Neural progenitor cell (in vitro differentiated cells): Measurements from ENCODE around the gene NOS3. TPM values are rescaled to one million over a fixed set of nuclear protein-coding genes. Genes with fewer than 3 reads are reported as not detected.
"Not testable (repeated sequence)": the region's sequence is repeated elsewhere in the genome, so short reads cannot be mapped to it uniquely, and the experiment has no call there.

Experiments used
- DNase-seq: peaks from one replicate; pipeline ENCODE4 v3.0.0-alpha.2; 2016; ENCODE audit warnings: low spot score
- H2AFZ ChIP-seq: fragments of 200-600 bp; sonication (generic); replicated peaks from 2 replicates; pipeline ENCODE4 v1.6.1; 2016; ENCODE audit warnings: antibody characterized with exemption
- H3F3A ChIP-seq: fragments of 200-600 bp; sonication (generic); 2 replicates; pipeline ENCODE4 v1.6.1; 2016; ENCODE audit warnings: antibody characterized with exemption, low read depth
- H3K27ac ChIP-seq: fragments of 200-600 bp; sonication (generic); 2 replicates; pipeline ENCODE4 v1.5.1; 2016; ENCODE audit warnings: mild to moderate bottlenecking
- H3K27me3 ChIP-seq: fragments of 200-600 bp; sonication (generic); 2 replicates; pipeline ENCODE4 v1.6.1; 2016; ENCODE audit warnings: mild to moderate bottlenecking, moderate library complexity
- H3K36me3 ChIP-seq: fragments of 200-600 bp; sonication (generic); 2 replicates; pipeline ENCODE4 v1.5.1; 2016
- H3K4me1 ChIP-seq: fragments of 200-600 bp; sonication (generic); 2 replicates; pipeline ENCODE4 v1.6.1; 2016; ENCODE audit warnings: mixed run types
- H3K4me2 ChIP-seq: fragments of 200-600 bp; sonication (generic); 2 replicates; pipeline ENCODE4 v1.6.1; 2016
- H3K4me3 ChIP-seq: fragments of 200-600 bp; sonication (generic); 2 replicates; pipeline ENCODE4 v1.5.1; 2016
- H3K79me2 ChIP-seq: fragments of 200-600 bp; sonication (generic); 2 replicates; pipeline ENCODE4 v1.6.1; 2016; ENCODE audit warnings: low read depth
- H3K9ac ChIP-seq: fragments of 200-600 bp; sonication (generic); 2 replicates; pipeline ENCODE4 v1.6.1; 2016
- H3K9me3 ChIP-seq: fragments of 200-600 bp; sonication (generic); 2 replicates; pipeline ENCODE4 v1.5.1; 2016; ENCODE audit warnings: low read depth
- H4K20me1 ChIP-seq: fragments of 200-600 bp; sonication (generic); 2 replicates; pipeline ENCODE4 v1.6.1; 2016; ENCODE audit warnings: low read depth
- H3K27ac Mint-ChIP-seq: 3 replicates; pipeline ENCODE4 v1.8.0; 2021; ENCODE audit warnings: mixed read lengths
- H3K27me3 Mint-ChIP-seq: 2 replicates; pipeline ENCODE4 v1.8.0; 2022; ENCODE audit warnings: low read depth, mild to moderate bottlenecking, inconsistent platforms, moderate library complexity, mixed read lengths; ENCODE audit not compliant: insufficient read depth
- H3K36me3 Mint-ChIP-seq: 3 replicates; pipeline ENCODE4 v1.8.0; 2021; ENCODE audit warnings: mixed read lengths
- H3K4me1 Mint-ChIP-seq: 3 replicates; pipeline ENCODE4 v1.8.0; 2021; ENCODE audit warnings: mixed read lengths
- H3K4me3 Mint-ChIP-seq: 3 replicates; pipeline ENCODE4 v1.8.0; 2021; ENCODE audit warnings: mild to moderate bottlenecking, moderate library complexity, mixed read lengths
- H3K9me3 Mint-ChIP-seq: 3 replicates; pipeline ENCODE4 v1.8.0; 2020; ENCODE audit warnings: mixed read lengths
- CTCF ChIP-seq: fragments of 200-600 bp; sonication (generic); IDR thresholded peaks from 2 replicates; pipeline ENCODE4 v1.5.1; 2017; ENCODE audit warnings: antibody characterized with exemption, mild to moderate bottlenecking
- EZH2 ChIP-seq: fragments of 200-600 bp; sonication (generic); IDR thresholded peaks from 2 replicates; pipeline ENCODE4 v1.6.1; 2017; ENCODE audit warnings: antibody characterized with exemption, mild to moderate bottlenecking, moderate library complexity
- EZH2phosphoT487 ChIP-seq: fragments of 200-600 bp; sonication (generic); IDR thresholded peaks from 2 replicates; pipeline ENCODE4 v1.6.1; 2017; ENCODE audit warnings: antibody characterized with exemption
- total RNA-seq: library from RNA; depleted of rRNA; stranded (reverse); fragments of >200 nt; gene quantifications from 2 replicates; pipeline ENCODE4 v1.2.3, GENCODE V29; 2015; ENCODE audit warnings: low replicate concordance

NOS3 gene
- total RNA-seq, 1 donor from 2014 or later, result 1.3 TPM

GRCh38 chr7:151023232-151023631, 32.4 kb downstream of the NOS3 start:
- Mint-ChIP-seq H3K9me3 (no peaks in the 10 kb centered on the region), H3K27ac (no peak overlapping the region), H3K4me1 (peaks cover 59% of the 10 kb centered on the region), H3K27me3 (peaks cover 16% of the 10 kb centered on the region), H3K4me3 (no peak overlapping the region), H3K36me3 (no peaks in the 10 kb centered on the region)
- Histone ChIP-seq H3K27ac (no peak overlapping the region), H2AFZ (no peak overlapping the region), H4K20me1 (no peaks in the 10 kb centered on the region), H3K27me3 (peaks cover 43% of the 10 kb centered on the region), H3K79me2 (no peaks in the 10 kb centered on the region), H3K4me3 (no peak overlapping the region), H3K36me3 (no peaks in the 10 kb centered on the region), H3K4me2 (no peak overlapping the region), H3K9me3 (no peaks in the 10 kb centered on the region), H3K4me1 (peaks cover 40% of the 10 kb centered on the region), H3F3A (peaks cover 42% of the 10 kb centered on the region), H3K9ac (no peak overlapping the region)
- no peak for DNase-seq
- TF ChIP-seq EZH2 (no peak), EZH2phosphoT487 (no peak), CTCF (no peak)

- Mint-ChIP-seq H3K4me3 (no peak within 1 kb of the TSS), H3K27ac (peak within 1 kb of the TSS; percentile 68), H3K36me3 (no peaks in the 10 kb centered on the region), H3K4me1 (peaks cover 60% of the 10 kb centered on the region), H3K9me3 (no peaks in the 10 kb centered on the region), H3K27me3 (peaks cover 17% of the 10 kb centered on the region)
- Histone ChIP-seq H2AFZ (no peak within 1 kb of the TSS), H3F3A (peaks cover 37% of the 10 kb centered on the region), H4K20me1 (no peaks in the 10 kb centered on the region), H3K4me2 (no peak within 1 kb of the TSS), H3K79me2 (peaks cover 2% of the 10 kb centered on the region), H3K27me3 (peaks cover 30% of the 10 kb centered on the region), H3K9ac (no peak within 1 kb of the TSS), H3K4me1 (peaks cover 32% of the 10 kb centered on the region), H3K36me3 (no peaks in the 10 kb centered on the region), H3K4me3 (no peak within 1 kb of the TSS), H3K27ac (no peak within 1 kb of the TSS), H3K9me3 (no peaks in the 10 kb centered on the region)
- DNase-seq, result no peak
- no peak for TF ChIP-seq EZH2phosphoT487
- no peak for TF ChIP-seq EZH2
- TF ChIP-seq CTCF, result no peak
Observed at GRCh38 chr7:151024435-151025056, 33.7 kb downstream of the NOS3 start, which contains the start of gene ATG9B. Gene ATG9B (minus strand): TSS chr7:151024494. CDS start chr7:151024423, 71 bp downstream.

- H3K4me1 Mint-ChIP-seq, result peaks cover 48% of the 10 kb centered on the region
- H3K4me3 Mint-ChIP-seq, result no peak overlapping the region
- Histone ChIP-seq H3K4me2 (peak overlapping the region; percentile 85), H3K27me3 (peaks cover 24% of the 10 kb centered on the region), H3K9me3 (no peaks in the 10 kb centered on the region), H3F3A (peaks cover 22% of the 10 kb centered on the region), H3K79me2 (peaks cover 2% of the 10 kb centered on the region), H4K20me1 (no peaks in the 10 kb centered on the region), H2AFZ (no peak overlapping the region), H3K9ac (no peak overlapping the region), H3K36me3 (no peaks in the 10 kb centered on the region), H3K4me3 (no peak overlapping the region), H3K27ac (no peak overlapping the region), H3K4me1 (peaks cover 16% of the 10 kb centered on the region)
- H3K36me3 Mint-ChIP-seq, result no peaks in the 10 kb centered on the region
- peaks cover 15% of the 10 kb centered on the region for H3K27me3 Mint-ChIP-seq
- no peaks in the 10 kb centered on the region for H3K9me3 Mint-ChIP-seq
- DNase-seq, result no peak
- no peak overlapping the region for H3K27ac Mint-ChIP-seq
- TF ChIP-seq EZH2 (no peak), CTCF (no peak), EZH2phosphoT487 (no peak)
Observed at GRCh38 chr7:151025924-151026671, 35.3 kb downstream of the NOS3 start.

GRCh38 chr7:151026771-151027727, 36.2 kb downstream of the NOS3 start:
- peaks cover 13% of the 10 kb centered on the region for H3K27me3 Mint-ChIP-seq
- H4K20me1 ChIP-seq, H3K9me3 Mint-ChIP-seq, H3K9ac ChIP-seq, H3K9me3 ChIP-seq, H3K27ac ChIP-seq, H3K36me3 Mint-ChIP-seq, H2AFZ ChIP-seq, H3K36me3 ChIP-seq, H3K79me2 ChIP-seq: not testable (repeated sequence)
- peak; percentile 75 for DNase-seq
- Histone ChIP-seq H3K4me2 (peak overlapping the region; percentile 85), H3F3A (peaks cover 17% of the 10 kb centered on the region), H3K4me1 (peaks cover 13% of the 10 kb centered on the region), H3K4me3 (peak overlapping the region; percentile 83), H3K27me3 (peaks cover 24% of the 10 kb centered on the region)
- peaks cover 44% of the 10 kb centered on the region for H3K4me1 Mint-ChIP-seq
- H3K4me3 Mint-ChIP-seq, result peak overlapping the region; percentile 90
- peak overlapping the region; percentile 69 for H3K27ac Mint-ChIP-seq

- H3K4me1 Mint-ChIP-seq, result peaks cover 44% of the 10 kb centered on the region
- H3K36me3 Mint-ChIP-seq, H3K27ac ChIP-seq, H3K9me3 ChIP-seq, H3K36me3 ChIP-seq, H3K9me3 Mint-ChIP-seq, H2AFZ ChIP-seq, H3K79me2 ChIP-seq, H4K20me1 ChIP-seq, H3K9ac ChIP-seq, DNase-seq: not testable (repeated sequence)
- Histone ChIP-seq H3K4me2 (peak overlapping the region; percentile 85), H3K27me3 (peaks cover 24% of the 10 kb centered on the region), H3K4me1 (peaks cover 13% of the 10 kb centered on the region), H3K4me3 (peak overlapping the region; percentile 83), H3F3A (peaks cover 17% of the 10 kb centered on the region)
- peak overlapping the region; percentile 69 for H3K27ac Mint-ChIP-seq
- H3K4me3 Mint-ChIP-seq, result peak overlapping the region; percentile 90
- peaks cover 13% of the 10 kb centered on the region for H3K27me3 Mint-ChIP-seq
Observed at GRCh38 chr7:151027728-151028130, 36.9 kb downstream of the NOS3 start.
